Glomerular visceral epithelial cell (primary cell): Measurements from ENCODE around the gene TXNDC8.
"Not testable (repeated sequence)": the region's sequence is repeated elsewhere in the genome, so short reads cannot be mapped to it uniquely, and the experiment has no call there.

Source experiments
- DNase-seq: peaks from one replicate; pipeline ENCODE4 v3.0.0-alpha.2; 2016; ENCODE audit errors: extremely low spot score

TXNDC8 gene

GRCh38 chr9:110327716-110328115, 9.9 kb downstream of the TXNDC8 start:
- no peak for DNase-seq

- no peak for DNase-seq
Observed at GRCh38 chr9:110323818-110324217, 13.8 kb downstream of the TXNDC8 start.

GRCh38 chr9:110320651-110321445, 16.8 kb downstream of the TXNDC8 start:
- DNase-seq, result no peak

- no peak for DNase-seq
Observed at GRCh38 chr9:110319781-110320492, 17.7 kb downstream of the TXNDC8 start.

GRCh38 chr9:110317911-110318310, 19.8 kb downstream of the TXNDC8 start:
- no peak for DNase-seq

DNA sequence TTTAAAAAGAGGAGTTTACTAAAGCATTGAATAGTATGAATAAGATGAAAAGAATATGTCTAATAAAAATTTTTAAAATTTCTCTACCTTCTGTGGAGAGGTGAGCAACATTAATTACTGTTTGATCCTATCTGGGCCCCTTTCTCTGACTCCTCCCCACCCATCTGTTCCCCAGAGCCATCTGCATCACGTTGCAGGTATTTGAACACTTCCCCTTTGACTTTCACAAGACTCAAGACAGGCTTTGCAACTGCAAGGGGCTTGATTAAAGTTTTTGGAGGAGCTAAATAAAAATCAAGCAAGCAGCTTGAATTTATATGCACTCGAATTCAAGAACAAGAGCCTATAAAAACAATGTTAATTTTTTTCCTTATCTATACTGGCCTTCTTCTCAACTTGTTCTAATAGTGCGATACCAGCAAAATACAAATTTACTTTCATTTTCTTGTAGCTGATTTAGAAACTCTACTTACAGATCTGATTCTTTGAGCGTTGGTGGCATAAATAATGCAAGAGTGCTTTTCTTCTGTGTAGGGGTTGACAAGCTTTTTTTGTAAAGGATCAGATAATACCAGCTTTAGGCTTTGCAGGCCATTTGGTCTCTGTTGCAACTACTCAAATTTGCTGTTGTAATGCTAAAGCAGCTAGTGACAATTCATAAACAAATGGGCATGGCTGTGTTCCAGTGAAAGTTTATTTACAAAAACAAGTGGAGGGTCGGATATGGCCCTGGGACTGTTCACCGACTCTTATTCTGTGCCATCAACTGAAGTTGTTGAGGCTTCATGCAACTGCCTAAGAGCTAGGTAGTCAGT, 21.2 kb downstream of the TXNDC8 start:
- no peak for DNase-seq

DNA sequence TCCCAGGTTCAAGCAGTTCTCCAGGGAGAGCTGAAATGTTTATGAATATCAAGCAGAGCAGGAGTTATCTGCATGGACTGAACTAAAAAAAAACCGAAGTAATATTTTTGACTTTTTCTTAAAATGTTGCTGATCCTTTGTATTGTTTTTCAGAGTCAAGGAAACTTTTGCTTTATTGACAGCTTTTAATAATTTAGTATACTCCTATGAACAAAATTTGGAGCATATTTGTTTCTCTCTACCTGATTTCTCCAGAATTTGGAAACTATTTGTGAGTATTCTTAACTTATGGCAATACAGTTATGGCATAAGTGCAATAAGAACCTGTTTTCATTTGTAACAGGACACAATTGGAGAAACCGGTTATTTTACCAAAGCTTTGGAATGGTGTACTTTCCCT, 25.7 kb downstream of the TXNDC8 start:
- not testable (repeated sequence) for DNase-seq

DNA sequence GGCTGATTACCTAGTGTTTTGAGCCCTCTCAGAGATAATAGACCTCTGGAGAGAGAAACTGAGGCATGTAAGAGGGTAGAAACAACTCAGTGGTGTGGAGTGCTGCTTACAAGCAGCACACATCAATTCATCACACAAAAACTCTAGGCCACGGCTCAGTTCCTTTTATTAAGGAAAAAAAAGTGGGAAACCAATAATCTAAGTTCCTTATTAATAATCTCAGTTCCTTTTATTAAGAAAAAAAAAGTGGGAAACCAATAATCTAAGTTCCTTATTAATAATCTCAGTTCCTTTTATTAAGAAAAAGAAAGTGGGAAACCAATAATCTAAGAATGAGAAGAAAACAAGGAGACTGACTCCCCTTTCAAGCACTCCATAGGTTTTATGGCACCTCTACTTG, 28.0 kb downstream of the TXNDC8 start:
- no peak for DNase-seq

- DNase-seq, result no peak
Observed at GRCh38 chr9:110308633-110309038, 29.0 kb downstream of the TXNDC8 start.

GRCh38 chr9:110307191-110307590, 30.5 kb downstream of the TXNDC8 start:
- DNase-seq, result no peak

DNA sequence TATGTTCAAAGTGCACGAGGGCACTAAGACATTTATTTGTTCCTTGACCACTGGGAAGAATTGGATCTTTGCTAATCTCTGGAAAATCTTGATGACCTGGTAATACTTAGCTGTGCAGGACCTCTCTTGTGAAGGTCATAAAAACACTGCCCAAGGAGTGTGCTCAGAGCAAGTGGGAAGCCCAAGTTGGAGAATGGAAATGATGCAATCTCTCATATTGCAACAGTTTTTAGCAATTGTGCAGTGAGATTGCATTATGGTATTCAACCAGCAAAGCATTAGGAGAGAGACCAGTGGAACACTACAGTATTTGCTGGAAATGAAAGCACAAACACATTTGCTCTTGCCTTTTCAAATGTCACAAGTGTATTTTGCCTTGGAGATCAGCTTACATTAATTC, 34.5 kb downstream of the TXNDC8 start:
- no peak for DNase-seq

- DNase-seq, result no peak
Observed at GRCh38 chr9:110298043-110298605, 39.5 kb downstream of the TXNDC8 start.

DNA sequence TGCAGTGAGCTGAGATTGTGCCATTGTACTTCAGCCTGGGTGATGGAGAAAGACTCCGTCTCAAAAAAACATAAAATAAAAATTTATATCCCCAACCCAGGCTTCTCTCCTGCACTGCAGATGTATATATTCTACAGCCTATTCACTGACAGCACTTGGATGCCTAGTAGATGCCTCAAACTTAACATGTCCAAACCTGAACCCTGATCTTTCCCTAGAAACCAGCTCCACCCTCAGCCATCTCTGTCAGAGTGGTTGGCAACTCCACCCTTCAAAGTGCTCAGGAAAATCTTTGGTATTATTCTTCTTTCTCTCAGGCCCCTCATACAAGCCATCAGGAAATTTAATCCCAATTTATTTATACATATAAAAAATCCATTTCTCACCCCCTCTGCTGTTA, 44.4 kb downstream of the TXNDC8 start:
- no peak for DNase-seq

- no peak for DNase-seq
Observed at GRCh38 chr9:110291921-110292557, 45.6 kb downstream of the TXNDC8 start.

GRCh38 chr9:110290001-110290400, 47.7 kb downstream of the TXNDC8 start:
- no peak for DNase-seq

DNA sequence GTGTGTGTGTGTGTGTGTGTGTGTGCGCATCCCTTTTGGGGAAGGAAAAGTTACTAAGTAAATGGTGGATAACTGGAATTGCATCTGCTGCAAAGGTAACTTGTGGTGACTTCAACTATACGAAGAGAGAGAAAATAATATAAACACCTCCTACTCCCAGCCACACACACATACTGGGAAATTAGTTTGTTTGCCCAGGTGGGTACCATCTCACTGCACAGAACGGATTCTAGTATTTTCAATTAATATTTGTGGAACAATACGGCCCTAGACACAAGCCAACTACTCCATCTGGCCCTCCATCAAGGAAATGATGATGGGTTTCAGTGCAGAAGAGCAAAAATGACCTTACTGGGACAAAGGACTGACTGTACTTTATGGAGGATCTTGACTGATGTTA, 49.2 kb downstream of the TXNDC8 start:
- DNase-seq, result no peak

DNA sequence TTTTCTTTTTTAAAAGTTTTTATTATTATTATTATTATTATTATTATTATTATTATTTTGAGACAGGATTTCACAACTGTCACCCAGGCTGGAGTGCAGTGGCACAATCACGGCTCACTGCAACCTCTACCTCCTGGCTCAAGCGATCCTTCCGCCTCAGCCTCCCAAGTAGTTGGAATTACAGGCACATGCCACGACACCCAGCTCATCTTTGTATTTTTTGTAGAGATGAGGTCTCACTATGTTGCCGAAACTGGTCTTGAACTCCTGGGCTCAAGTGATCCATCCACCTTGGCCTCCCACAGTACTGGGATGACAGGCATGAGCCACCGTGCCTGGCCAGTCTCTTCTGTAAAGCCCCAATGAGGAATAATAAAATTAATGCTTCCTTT, 50.4 kb downstream of the TXNDC8 start:
- no peak for DNase-seq

GRCh38 chr9:110284211-110284844, 53.3 kb downstream of the TXNDC8 start:
- no peak for DNase-seq

DNA sequence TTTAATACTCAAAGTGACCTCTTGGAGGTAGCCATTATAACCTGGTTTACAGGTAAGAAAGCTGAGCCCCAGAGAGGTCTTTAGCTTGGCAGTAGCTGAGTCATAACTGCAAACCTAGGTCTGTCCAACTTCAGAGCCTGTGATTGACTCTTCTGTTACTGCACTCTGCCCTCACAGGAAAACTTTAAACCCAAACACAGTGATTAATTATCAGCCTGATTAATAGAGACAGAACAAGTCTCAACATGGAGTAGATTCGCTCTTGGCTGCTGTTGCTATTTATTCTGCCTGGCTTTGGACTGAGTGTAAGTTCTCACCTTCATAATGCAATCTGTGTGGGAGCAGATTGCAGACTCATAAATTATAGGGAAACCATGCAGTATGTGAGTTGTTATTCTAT, 53.9 kb downstream of the TXNDC8 start:
- no peak for DNase-seq

DNA sequence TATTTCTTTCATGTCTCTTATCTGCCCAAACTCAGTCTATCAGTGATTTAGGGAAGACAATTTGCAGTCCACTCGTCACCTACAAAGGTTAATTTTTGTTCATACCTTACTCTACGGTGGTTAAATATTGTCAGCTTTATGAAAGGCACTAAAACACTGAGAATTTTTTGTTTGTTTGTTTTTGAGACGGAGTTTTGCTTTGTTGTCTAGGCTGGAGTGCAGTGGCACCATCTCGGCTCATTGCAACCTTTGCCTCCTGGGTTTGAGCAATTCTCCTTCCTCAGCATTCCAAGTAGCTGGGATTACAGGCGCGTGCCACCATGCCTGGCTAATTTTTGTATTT, 55.0 kb downstream of the TXNDC8 start:
- DNase-seq, result no peak

GRCh38 chr9:110282018-110282738, 55.5 kb downstream of the TXNDC8 start:
- no peak for DNase-seq
